ENCODE results near the gene RASSF5.

DNA sequence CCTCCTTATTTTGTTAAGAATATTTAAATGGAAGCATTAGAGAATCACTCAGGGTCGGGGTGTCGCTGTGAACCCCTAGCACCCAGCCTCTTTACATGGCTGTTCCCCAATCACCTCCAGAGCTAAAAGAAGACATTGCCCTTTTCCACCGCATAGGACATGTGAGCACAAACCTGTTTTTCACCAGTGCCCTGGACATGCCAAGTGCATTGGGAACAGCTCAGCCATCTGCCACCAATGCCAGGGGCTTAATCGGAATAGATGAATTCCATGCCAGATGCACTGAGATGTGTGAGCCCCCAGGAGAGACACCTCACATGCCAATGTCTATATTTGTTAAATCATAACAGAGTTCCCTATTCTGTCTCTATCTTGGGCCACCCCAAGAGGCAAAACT is 71.6 kb downstream of the RASSF5 start:
- no peak for TF ChIP-seq CTCF (IDR thresholded peaks at IDR 0.05)
- no peak for TF ChIP-seq POLR2A (IDR thresholded peaks at IDR 0.05)

Measured in Peyer's patch (tissue), 4 donors.